H1 (cell line): ENCODE data around the gene EN1. TPM values are rescaled to one million over a fixed set of nuclear protein-coding genes. Genes with fewer than 3 reads are reported as not detected.

Experiments used
- BRCA1 ChIP-seq: IDR thresholded peaks from 2 replicates; pipeline ENCODE4 v1.6.1; 2012; ENCODE audit warnings: low read depth, low read length, improper control_type of control experiment
- CEBPB ChIP-seq: IDR thresholded peaks from 2 replicates; pipeline ENCODE4 v1.6.1; 2012; ENCODE audit warnings: low read depth, low read length
- EP300 ChIP-seq, 2 experiments: IDR thresholded peaks; 1 replicate in 1 of 2; 2 replicates in 1 of 2; pipeline ENCODE4 v1.6.1; 2011 to 2012; ENCODE audit warnings: low read depth in 2 of 2, low read length in 2 of 2, mild to moderate bottlenecking in 2 of 2, borderline replicate concordance in 1 of 2, inconsistent platforms in 1 of 2, moderate library complexity in 1 of 2
- PHF8 ChIP-seq: fragments of 200-600 bp; sonication (generic); conservative IDR thresholded peaks from 2 replicates; pipeline ENCODE4 v1.7.1; 2012; ENCODE audit warnings: low read depth, mild to moderate bottlenecking, inconsistent platforms, low read length, moderate library complexity
- SAP30 ChIP-seq: fragments of 300-600 bp; sonication (generic); IDR thresholded peaks from 2 replicates; pipeline ENCODE4 v1.7.1; 2012; ENCODE audit warnings: low read length, moderate library complexity, mild to moderate bottlenecking, inconsistent platforms; ENCODE audit not compliant: insufficient read depth, insufficient replicate concordance
- SIRT6 ChIP-seq: IDR thresholded peaks from one replicate; pipeline ENCODE4 v1.7.1; 2012; ENCODE audit warnings: low read length, inconsistent platforms
- TCF12 ChIP-seq: IDR thresholded peaks from 2 replicates; pipeline ENCODE4 v1.6.1; 2011; ENCODE audit warnings: low read depth, mild to moderate bottlenecking, low read length
- polyA plus RNA-seq, 7 experiments: library from polyadenylated mRNA; depleted of rRNA in 3 of 7; stranded (reverse) in 5 of 7; unstranded in 2 of 7; fragments of >200 nt in 5 of 7; fragments of 200-250 nt in 2 of 7; gene quantifications; 1 replicate in 5 of 7; 2 replicates in 1 of 7; 4 replicates in 1 of 7; pipeline versions ENCODE4 v1.2.1 to v1.2.3, GENCODE V29; 2011 to 2013; ENCODE audit warnings: missing spikeins in 2 of 7, mixed read lengths in 2 of 7
- total RNA-seq: library from RNA; stranded (reverse); fragmentation: NEBNext Ultra II Directional; extraction: Animal tissue kit (Norgen Biotek cat#: 25700); gene quantifications from 2 replicates; pipeline ENCODE4 v1.2.1, GENCODE V29; 2021
- TF ChIP-seq, protein P1 (sequence below): fragments of 300-600 bp; sonication (generic); IDR thresholded peaks from 2 replicates; pipeline ENCODE4 v1.7.1; 2012; ENCODE audit warnings: low read length, moderate library complexity, mild to moderate bottlenecking, inconsistent platforms; ENCODE audit not compliant: insufficient replicate concordance
- TF ChIP-seq, protein P2 (sequence below): IDR thresholded peaks from 2 replicates; pipeline ENCODE4 v1.6.1; 2011; ENCODE audit warnings: low read depth, mild to moderate bottlenecking, low read length; ENCODE audit not compliant: insufficient read depth

EN1 gene
- total and polyA plus RNA-seq, 2 of the 8 experiments (the other 6 are each of a cell fraction or from before 2014, with no cell fraction given): not detected

DNA sequence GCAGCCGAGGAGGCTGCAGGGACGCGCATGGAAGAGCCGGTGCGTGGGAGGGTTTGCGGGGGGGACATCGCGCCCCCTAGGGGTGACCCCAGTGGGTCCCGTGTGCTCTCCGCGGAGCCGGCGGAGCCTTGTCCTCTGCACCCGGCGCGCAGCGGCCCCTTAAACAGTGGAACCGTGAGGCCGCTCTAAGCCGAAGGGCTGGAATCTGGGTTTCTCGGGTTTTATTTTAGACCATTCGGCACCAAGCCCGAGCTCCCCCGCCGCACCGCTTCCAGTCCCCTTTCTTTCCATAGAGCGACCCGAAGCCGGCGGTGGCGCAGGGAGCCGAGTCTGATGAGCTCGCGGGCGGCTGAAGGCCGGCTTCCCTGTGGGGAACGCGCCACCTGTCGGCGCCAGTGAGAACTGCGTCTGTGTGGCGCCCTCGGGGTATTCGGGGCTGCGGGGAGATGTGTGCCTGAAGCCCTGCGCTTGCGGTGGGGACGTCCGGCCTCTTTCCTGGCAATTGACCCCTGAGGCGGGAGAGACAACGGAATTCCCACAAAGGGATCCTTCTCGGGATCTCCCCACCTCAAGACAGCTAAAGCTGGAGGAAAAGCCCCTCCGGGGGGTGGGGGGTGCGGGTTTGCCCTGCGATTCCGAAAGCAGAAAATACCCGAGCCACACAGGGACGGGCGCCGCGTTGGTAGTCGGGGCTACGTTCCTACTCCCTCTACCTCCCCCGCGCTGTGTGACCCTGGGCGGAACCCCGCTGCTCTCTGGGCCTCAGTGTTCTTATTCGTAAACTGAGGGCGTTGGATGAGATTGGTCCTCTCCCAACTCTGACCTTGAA lies 8.2 kb upstream of the EN1 start (continued):
- TF ChIP-seq, protein P1, sequence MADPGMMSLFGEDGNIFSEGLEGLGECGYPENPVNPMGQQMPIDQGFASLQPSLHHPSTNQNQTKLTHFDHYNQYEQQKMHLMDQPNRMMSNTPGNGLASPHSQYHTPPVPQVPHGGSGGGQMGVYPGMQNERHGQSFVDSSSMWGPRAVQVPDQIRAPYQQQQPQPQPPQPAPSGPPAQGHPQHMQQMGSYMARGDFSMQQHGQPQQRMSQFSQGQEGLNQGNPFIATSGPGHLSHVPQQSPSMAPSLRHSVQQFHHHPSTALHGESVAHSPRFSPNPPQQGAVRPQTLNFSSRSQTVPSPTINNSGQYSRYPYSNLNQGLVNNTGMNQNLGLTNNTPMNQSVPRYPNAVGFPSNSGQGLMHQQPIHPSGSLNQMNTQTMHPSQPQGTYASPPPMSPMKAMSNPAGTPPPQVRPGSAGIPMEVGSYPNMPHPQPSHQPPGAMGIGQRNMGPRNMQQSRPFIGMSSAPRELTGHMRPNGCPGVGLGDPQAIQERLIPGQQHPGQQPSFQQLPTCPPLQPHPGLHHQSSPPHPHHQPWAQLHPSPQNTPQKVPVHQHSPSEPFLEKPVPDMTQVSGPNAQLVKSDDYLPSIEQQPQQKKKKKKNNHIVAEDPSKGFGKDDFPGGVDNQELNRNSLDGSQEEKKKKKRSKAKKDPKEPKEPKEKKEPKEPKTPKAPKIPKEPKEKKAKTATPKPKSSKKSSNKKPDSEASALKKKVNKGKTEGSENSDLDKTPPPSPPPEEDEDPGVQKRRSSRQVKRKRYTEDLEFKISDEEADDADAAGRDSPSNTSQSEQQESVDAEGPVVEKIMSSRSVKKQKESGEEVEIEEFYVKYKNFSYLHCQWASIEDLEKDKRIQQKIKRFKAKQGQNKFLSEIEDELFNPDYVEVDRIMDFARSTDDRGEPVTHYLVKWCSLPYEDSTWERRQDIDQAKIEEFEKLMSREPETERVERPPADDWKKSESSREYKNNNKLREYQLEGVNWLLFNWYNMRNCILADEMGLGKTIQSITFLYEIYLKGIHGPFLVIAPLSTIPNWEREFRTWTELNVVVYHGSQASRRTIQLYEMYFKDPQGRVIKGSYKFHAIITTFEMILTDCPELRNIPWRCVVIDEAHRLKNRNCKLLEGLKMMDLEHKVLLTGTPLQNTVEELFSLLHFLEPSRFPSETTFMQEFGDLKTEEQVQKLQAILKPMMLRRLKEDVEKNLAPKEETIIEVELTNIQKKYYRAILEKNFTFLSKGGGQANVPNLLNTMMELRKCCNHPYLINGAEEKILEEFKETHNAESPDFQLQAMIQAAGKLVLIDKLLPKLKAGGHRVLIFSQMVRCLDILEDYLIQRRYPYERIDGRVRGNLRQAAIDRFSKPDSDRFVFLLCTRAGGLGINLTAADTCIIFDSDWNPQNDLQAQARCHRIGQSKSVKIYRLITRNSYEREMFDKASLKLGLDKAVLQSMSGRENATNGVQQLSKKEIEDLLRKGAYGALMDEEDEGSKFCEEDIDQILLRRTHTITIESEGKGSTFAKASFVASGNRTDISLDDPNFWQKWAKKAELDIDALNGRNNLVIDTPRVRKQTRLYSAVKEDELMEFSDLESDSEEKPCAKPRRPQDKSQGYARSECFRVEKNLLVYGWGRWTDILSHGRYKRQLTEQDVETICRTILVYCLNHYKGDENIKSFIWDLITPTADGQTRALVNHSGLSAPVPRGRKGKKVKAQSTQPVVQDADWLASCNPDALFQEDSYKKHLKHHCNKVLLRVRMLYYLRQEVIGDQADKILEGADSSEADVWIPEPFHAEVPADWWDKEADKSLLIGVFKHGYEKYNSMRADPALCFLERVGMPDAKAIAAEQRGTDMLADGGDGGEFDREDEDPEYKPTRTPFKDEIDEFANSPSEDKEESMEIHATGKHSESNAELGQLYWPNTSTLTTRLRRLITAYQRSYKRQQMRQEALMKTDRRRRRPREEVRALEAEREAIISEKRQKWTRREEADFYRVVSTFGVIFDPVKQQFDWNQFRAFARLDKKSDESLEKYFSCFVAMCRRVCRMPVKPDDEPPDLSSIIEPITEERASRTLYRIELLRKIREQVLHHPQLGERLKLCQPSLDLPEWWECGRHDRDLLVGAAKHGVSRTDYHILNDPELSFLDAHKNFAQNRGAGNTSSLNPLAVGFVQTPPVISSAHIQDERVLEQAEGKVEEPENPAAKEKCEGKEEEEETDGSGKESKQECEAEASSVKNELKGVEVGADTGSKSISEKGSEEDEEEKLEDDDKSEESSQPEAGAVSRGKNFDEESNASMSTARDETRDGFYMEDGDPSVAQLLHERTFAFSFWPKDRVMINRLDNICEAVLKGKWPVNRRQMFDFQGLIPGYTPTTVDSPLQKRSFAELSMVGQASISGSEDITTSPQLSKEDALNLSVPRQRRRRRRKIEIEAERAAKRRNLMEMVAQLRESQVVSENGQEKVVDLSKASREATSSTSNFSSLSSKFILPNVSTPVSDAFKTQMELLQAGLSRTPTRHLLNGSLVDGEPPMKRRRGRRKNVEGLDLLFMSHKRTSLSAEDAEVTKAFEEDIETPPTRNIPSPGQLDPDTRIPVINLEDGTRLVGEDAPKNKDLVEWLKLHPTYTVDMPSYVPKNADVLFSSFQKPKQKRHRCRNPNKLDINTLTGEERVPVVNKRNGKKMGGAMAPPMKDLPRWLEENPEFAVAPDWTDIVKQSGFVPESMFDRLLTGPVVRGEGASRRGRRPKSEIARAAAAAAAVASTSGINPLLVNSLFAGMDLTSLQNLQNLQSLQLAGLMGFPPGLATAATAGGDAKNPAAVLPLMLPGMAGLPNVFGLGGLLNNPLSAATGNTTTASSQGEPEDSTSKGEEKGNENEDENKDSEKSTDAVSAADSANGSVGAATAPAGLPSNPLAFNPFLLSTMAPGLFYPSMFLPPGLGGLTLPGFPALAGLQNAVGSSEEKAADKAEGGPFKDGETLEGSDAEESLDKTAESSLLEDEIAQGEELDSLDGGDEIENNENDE: no peak
- TF ChIP-seq BRCA1 (no peak), CEBPB (no peak), TCF12 (no peak), EP300 (IDR thresholded peaks at IDR 0.05; ENCODE audit: borderline replicate concordance in 1 of 2, low read depth in 2 of 2, low read length in 2 of 2) (no peak), PHF8 (no peak), SAP30 (no peak), SIRT6 (no peak)
- TF ChIP-seq, protein P2, sequence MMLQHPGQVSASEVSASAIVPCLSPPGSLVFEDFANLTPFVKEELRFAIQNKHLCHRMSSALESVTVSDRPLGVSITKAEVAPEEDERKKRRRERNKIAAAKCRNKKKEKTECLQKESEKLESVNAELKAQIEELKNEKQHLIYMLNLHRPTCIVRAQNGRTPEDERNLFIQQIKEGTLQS: no peak
